Astrocyte of the cerebellum (primary cell): ENCODE data around the gene CLEC4E.

Experiments
- DNase-seq: peaks from one replicate; pipeline ENCODE4 v3.0.0-alpha.2; 2011; ENCODE audit warnings: low read depth
- H3K4me3 ChIP-seq: 2 replicates; pipeline ENCODE4 v1.5.1; 2011; ENCODE audit warnings: mild to moderate bottlenecking, low read depth, low read length, moderate library complexity
- CTCF ChIP-seq: IDR thresholded peaks from 2 replicates; pipeline ENCODE4 v1.5.1; 2012; ENCODE audit warnings: low read length, low read depth, moderate library complexity, mild to moderate bottlenecking; ENCODE audit errors: missing control alignments
- in situ Hi-C: cut with HindIII; loops from 2 replicates; pipeline ENCODE4 v1.10.0; 2017; ENCODE audit warnings: low sequenced_read_pairs

The CLEC4E gene

GRCh38 chr12:8564656-8565055 lies 24.0 kb upstream of the CLEC4E start:
- TF ChIP-seq CTCF: no peak
- no peak overlapping the region for H3K4me3 ChIP-seq
- in situ Hi-C loops: no loop called here
- DNase-seq: no peak

- no peak for TF ChIP-seq CTCF
- no peak overlapping the region for H3K4me3 ChIP-seq
- in situ Hi-C loops: no loop called here
- no peak for DNase-seq
Measured at GRCh38 chr12:8563356-8563755, 22.7 kb upstream of the CLEC4E start.

- DNase-seq: no peak
- in situ Hi-C loops: no loop called here
- TF ChIP-seq CTCF: no peak
- H3K4me3 ChIP-seq: no peak overlapping the region
Measured at GRCh38 chr12:8562310-8562709, 21.6 kb upstream of the CLEC4E start.

- in situ Hi-C loops: no loop called here
- no peak for DNase-seq
- TF ChIP-seq CTCF: no peak
- no peak overlapping the region for H3K4me3 ChIP-seq
Measured at GRCh38 chr12:8561011-8561410, 20.3 kb upstream of the CLEC4E start.

- TF ChIP-seq CTCF: no peak
- in situ Hi-C loops: no loop called here
- no peak overlapping the region for H3K4me3 ChIP-seq
- DNase-seq: no peak
Measured at GRCh38 chr12:8559676-8560075, 19.0 kb upstream of the CLEC4E start.

GRCh38 chr12:8556531-8557097 lies 15.9 kb upstream of the CLEC4E start:
- no peak for DNase-seq
- in situ Hi-C loops: no loop called here
- no peak for TF ChIP-seq CTCF
- no peak overlapping the region for H3K4me3 ChIP-seq
